Sigmoid colon (tissue), 7 donors: ENCODE measurements around the gene CYFIP2. TPM values are rescaled to one million over a fixed set of nuclear protein-coding genes. Genes with fewer than 3 reads are reported as not detected.

Experiments
- DNase-seq: peaks from one replicate; pipeline ENCODE4 v3.0.0-alpha.2; 2019
- H3K27ac ChIP-seq, 4 donors: fragments of 200-600 bp; sonication (generic); one replicate each; pipeline ENCODE4 v1.5.1; 2016 to 2019; ENCODE audit warnings: mild to moderate bottlenecking in 1 of 4
- H3K27me3 ChIP-seq, 3 donors: fragments of 200-600 bp; sonication (generic); one replicate each; pipeline ENCODE4 v1.5.1; 2019; ENCODE audit warnings: mild to moderate bottlenecking in 1 of 3
- H3K36me3 ChIP-seq, 4 donors: fragments of 200-600 bp; sonication (generic); one replicate each; pipeline ENCODE4 v1.5.1; 2016 to 2019
- H3K4me1 ChIP-seq, 4 donors: fragments of 200-600 bp; sonication (generic); one replicate each; pipeline ENCODE4 v1.5.1; 2017 to 2019
- H3K4me3 ChIP-seq, 4 donors: fragments of 200-600 bp; sonication (generic); one replicate each; pipeline ENCODE4 v1.5.1; 2017 to 2019; ENCODE audit warnings: mild to moderate bottlenecking in 2 of 4, moderate library complexity in 1 of 4
- H3K9me3 ChIP-seq, 4 donors: fragments of 200-600 bp in 3 of 4; sonication (generic) in 3 of 4; one replicate each; pipeline versions ENCODE4 v1.5.1 to v1.6.1; 2013 to 2019
- CTCF ChIP-seq, 4 experiments: fragments of 450-650 bp in 3 of 4; fragments of 200-600 bp in 1 of 4; IDR thresholded peaks; one replicate each; pipeline ENCODE4 v1.5.1; 2016 to 2019; ENCODE audit warnings: antibody characterized with exemption in 4 of 4, mild to moderate bottlenecking in 3 of 4, moderate library complexity in 2 of 4
- EP300 ChIP-seq, 4 donors: sonication (generic); formaldehyde crosslinking; IDR thresholded peaks; one replicate each; pipeline ENCODE4 v1.6.1; 2017; ENCODE audit warnings: antibody characterized with exemption in 4 of 4
- POLR2A ChIP-seq, 2 donors: fragments of 450-650 bp; IDR thresholded peaks; one replicate each; pipeline ENCODE4 v1.6.1; 2016; ENCODE audit warnings: antibody characterized with exemption in 2 of 2, mild to moderate bottlenecking in 2 of 2, moderate library complexity in 2 of 2
- POLR2AphosphoS5 ChIP-seq, 4 donors: sonication (generic); formaldehyde crosslinking; IDR thresholded peaks; one replicate each; pipeline ENCODE4 v1.6.1; 2017; ENCODE audit warnings: antibody characterized with exemption in 4 of 4
- WGBS, 2 donors: extraction: QIAGEN DNeasy Blood & Tissue Kit; methylation state at CpG; one replicate each; pipeline ENCODE4 v1.1.7; 2013; 5-methylcytosine and 5-hydroxymethylcytosine counted together
- intact Hi-C: fragments of 100-400 bp; cut with DNase I; formaldehyde crosslinking; loops from one replicate; pipeline ENCODE4 v1.15.1; 2023
- polyA plus RNA-seq, 3 donors: library from polyadenylated mRNA; stranded (reverse); fragments of 200-250 nt; gene quantifications; one replicate each; pipeline ENCODE4 v1.2.3, GENCODE V29; 2013
- total RNA-seq, 4 donors: library from RNA; depleted of rRNA; stranded (reverse); fragments of >200 nt; gene quantifications; one replicate each; pipeline ENCODE4 v1.1.0, GENCODE V29; 2016
- donor health status: healthy with polysubstance abuse.
- donor health status: Bipolar disorder and iron deficiency.
- donor health status: healthy.

CYFIP2 gene
- total and polyA plus RNA-seq, 7 donors, result 4.8 to 38.1 (median 27.5) TPM

DNA sequence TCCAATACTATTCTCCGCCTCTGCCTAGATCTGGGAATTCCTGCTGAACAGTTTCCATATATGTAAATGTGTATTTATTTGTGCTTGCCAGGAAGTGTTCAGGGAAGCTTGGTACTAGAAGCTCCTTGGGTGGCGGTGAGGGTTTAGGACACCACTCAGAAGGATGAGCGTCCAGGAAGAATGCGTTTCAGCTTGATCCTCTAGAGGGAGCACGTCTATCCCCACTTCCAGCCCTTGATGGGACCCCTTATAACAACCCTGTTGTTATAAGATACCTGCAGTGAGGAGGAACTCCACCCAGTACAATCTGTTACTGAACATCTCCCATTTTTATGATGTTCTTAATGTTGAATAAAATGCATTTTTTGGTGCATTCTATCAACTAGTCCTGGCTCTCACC, 88.9 kb downstream of the CYFIP2 start:
- 78 to 87% methylated on average over 5 of the region's 5 CpGs for WGBS, 2 donors
- no peaks in the 10 kb centered on the region for H3K36me3 ChIP-seq
- no peak overlapping the region for H3K4me3 ChIP-seq
- H3K4me1 ChIP-seq, result no peaks in the 10 kb centered on the region
- no peaks in the 10 kb centered on the region for H3K9me3 ChIP-seq
- DNase-seq, result no peak
- no peaks in the 10 kb centered on the region for H3K27me3 ChIP-seq
- TF ChIP-seq EP300 (IDR thresholded peaks at IDR 0.05) (no peak), POLR2A (IDR thresholded peaks at IDR 0.05) (no peak), CTCF (IDR thresholded peaks at IDR 0.05) (peak in 1 of 4 experiments; percentile 18), POLR2AphosphoS5 (IDR thresholded peaks at IDR 0.05) (no peak)
- no peak overlapping the region for H3K27ac ChIP-seq
- intact Hi-C loops, result no loop called here

GRCh38 chr5:157356576-157356975, 90.7 kb downstream of the CYFIP2 start:
- Histone ChIP-seq H3K4me3 (no peak overlapping the region), H3K27ac (no peak overlapping the region), H3K36me3 (no peaks in the 10 kb centered on the region), H3K4me1 (peaks cover 0 to 7% (median 4%) of the 10 kb centered on the region in 4 donors), H3K9me3 (no peaks in the 10 kb centered on the region), H3K27me3 (no peaks in the 10 kb centered on the region)
- no peak for DNase-seq
- 90 to 94% methylated on average over 3 of the region's 3 CpGs for WGBS, 2 donors
- TF ChIP-seq POLR2AphosphoS5 (IDR thresholded peaks at IDR 0.05) (no peak), CTCF (IDR thresholded peaks at IDR 0.05) (no peak), POLR2A (IDR thresholded peaks at IDR 0.05) (no peak), EP300 (IDR thresholded peaks at IDR 0.05) (no peak)
- intact Hi-C loops, result no loop called here

GRCh38 chr5:157357823-157358222, 91.9 kb downstream of the CYFIP2 start:
- Histone ChIP-seq H3K4me1 (peaks cover 0 to 12% (median 11%) of the 10 kb centered on the region in 4 donors), H3K9me3 (no peaks in the 10 kb centered on the region), H3K27me3 (no peaks in the 10 kb centered on the region), H3K36me3 (no peaks in the 10 kb centered on the region), H3K4me3 (no peak overlapping the region), H3K27ac (no peak overlapping the region)
- intact Hi-C loops, result no loop called here
- no peak for DNase-seq
- no peak for TF ChIP-seq POLR2AphosphoS5 (IDR thresholded peaks at IDR 0.05)
- no peak for TF ChIP-seq POLR2A (IDR thresholded peaks at IDR 0.05)
- no peak for TF ChIP-seq EP300 (IDR thresholded peaks at IDR 0.05)
- no peak for TF ChIP-seq CTCF (IDR thresholded peaks at IDR 0.05)
- 88 to 97% methylated on average over 6 of the region's 6 CpGs for WGBS, 2 donors

- intact Hi-C loops, result no loop called here
These were observed 92.9 kb downstream of the CYFIP2 start for GRCh38 chr5:157358871-157359270.

More at GRCh38 chr5:157358871-157359270, 92.9 kb downstream of the CYFIP2 start:
- Histone ChIP-seq H3K4me1 (peaks cover 0 to 12% (median 11%) of the 10 kb centered on the region in 4 donors), H3K4me3 (no peak overlapping the region), H3K9me3 (no peaks in the 10 kb centered on the region), H3K36me3 (no peaks in the 10 kb centered on the region), H3K27me3 (no peaks in the 10 kb centered on the region), H3K27ac (no peak overlapping the region)
- DNase-seq, result no peak
- 94 to 96% methylated on average over 4 of the region's 4 CpGs for WGBS, 2 donors
- TF ChIP-seq CTCF (IDR thresholded peaks at IDR 0.05) (no peak), POLR2A (IDR thresholded peaks at IDR 0.05) (no peak), EP300 (IDR thresholded peaks at IDR 0.05) (no peak), POLR2AphosphoS5 (IDR thresholded peaks at IDR 0.05) (no peak)
